GM18907 (cell line): ENCODE measurements around the gene NECAB3.

Experiments
- ATAC-seq: cut with Tn5 transposase; IDR thresholded peaks from one replicate; pipeline ENCODE4 v1.9.1; 2021; ENCODE audit warnings: mild to moderate bottlenecking, moderate library complexity; ENCODE audit not compliant: unreplicated experiment

NECAB3 gene

DNA sequence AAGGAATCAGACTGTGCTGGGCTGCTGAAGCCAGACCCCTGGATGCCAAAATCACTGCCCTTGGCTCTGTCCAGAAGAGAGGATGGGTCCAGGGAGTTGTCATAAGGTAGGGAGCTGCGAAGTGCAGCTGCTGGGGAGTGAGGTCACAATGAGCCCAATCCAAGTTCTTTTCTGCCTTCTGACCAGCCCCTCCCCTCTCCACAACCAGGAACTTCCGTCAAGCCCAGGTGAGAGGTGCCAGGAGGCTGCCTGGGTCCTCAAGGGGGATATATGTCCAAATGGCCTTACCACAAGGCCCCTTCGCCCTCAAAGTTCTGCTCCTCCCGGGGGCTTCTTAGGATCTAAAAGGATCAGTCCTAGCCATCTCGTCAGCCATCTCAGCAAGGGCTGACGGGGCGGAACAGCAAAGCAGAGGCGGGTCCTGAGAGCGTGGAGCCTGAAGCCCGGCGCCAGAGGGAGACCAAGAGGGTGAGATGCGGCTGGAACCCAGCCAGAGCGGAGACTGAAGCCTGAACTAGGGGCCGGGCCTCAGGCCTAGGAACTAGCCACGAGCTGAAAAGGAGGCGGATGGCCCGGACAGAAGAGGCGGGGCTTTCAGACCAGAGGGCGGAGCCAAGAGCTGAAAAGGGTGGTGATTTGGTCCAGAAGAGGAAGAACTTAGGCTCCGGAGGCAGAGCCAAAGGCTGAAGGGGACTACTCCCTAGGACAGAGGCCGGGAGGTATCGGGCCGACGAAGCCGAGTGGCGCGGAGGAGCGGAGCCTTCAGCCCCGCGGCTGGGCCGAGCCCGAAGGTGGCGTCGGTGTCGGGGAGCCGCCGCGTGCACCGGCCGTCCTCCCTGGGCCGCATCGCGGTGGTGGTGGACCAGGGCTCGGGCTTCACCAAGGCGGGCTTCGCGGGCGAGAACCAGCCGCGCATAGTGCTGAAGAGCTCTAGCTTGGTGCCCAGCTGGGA lies 7.7 kb downstream of the NECAB3 start, which contains the start of gene ACTL10:
Gene ACTL10, plus strand, starts transcription at position 651 of the 952 bp plus-strand sequence. CDS start 555 bp downstream, outside the sequence.
- peak; percentile 59 for ATAC-seq

DNA sequence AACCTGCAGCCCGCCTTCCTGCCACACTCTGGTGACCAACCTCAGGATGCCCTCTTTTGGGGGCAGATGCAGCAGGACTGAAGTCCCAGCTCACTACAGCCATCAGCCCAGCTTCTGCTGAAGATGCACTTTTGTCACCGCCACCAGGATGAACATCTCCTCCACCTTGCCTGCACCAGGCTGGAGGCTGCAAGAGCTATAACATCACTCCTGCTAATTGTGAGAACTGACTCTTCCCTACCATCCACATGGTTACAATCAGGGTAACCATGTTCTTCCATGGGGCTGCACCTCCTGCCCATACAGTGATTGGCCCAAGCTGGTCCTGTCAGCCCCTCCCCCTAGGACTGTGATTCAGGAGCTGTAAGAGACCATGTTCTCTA lies 9.5 kb downstream of the NECAB3 start:
- ATAC-seq = no peak

DNA sequence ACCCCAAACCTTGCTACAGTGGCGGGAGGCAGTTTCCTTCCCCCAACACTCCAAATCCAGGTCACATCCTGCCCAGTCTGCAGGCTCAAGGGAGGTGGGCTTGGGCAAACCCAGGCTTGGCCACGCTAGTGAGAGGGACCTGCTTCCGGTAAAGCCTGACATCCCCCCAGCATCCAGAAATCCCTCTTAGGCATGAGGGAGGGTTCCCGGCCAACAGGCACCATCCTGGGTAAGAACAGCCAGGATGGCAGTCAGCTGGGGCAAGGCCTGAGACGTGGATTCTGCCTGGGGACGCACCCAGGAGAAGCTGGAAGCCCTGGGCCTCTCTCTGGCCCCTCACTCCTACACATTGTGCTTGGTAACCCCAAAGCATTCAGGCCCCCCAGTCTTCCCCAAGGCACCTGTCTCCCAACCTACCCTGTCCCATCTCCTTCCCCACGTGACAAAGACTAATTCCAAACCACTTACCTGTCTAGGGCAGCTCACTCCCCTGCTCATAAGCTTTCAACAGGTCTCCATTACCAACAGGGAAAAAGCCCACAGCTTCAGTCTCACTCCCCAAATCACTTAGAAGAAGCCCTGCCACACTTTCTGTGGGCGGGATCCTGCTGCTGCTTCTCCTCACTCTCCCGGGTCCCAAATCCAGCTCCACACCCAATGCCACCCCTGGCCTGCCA lies 10.0 kb downstream of the NECAB3 start:
- no peak for ATAC-seq

DNA sequence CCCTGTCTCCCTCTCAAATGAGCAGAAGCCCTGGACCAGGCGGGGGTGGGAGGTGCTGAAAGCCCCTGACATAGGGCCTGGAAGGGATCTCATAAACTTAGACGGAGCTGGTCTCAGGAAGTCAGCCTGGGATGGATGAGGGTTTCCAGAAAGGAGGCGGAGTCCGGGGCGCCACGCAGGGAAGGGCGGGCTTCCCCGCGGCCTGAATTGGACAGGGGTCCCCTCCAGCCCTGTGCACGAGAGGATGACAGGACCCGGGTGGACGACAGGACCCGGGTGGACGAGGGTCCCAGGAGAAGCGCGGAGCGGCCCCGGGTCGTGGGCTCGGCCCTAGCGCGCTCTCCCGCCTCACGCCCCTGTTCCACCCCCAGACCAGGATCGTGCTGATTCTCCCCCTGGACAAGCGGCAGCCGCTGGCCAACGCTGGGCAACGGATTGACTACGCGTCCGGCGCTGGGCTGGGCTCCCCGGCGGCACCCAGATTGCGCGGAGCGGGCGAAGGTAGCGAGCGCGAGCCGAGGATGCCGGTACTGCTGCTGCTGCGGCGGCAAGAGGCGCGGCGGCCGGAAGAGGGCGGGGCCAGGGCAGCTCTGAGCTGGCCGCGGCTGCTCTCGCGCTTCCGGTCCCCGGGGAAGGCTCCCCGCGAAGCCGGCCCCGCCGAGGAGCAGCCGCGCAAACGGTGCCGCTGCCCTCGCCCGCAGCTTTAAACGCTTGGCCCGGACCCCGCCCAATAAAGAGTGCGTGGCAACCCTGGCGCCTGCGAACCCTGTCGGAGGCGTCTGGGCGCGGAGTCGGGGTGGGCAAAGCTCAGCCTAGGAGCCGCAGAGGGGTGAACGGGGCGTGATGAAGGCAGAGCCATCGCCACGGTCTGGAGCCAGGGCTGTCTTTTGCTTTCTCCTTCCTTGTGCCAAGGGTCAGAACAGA lies 10.8 kb downstream of the NECAB3 start:
- ATAC-seq = peak; percentile 43

DNA sequence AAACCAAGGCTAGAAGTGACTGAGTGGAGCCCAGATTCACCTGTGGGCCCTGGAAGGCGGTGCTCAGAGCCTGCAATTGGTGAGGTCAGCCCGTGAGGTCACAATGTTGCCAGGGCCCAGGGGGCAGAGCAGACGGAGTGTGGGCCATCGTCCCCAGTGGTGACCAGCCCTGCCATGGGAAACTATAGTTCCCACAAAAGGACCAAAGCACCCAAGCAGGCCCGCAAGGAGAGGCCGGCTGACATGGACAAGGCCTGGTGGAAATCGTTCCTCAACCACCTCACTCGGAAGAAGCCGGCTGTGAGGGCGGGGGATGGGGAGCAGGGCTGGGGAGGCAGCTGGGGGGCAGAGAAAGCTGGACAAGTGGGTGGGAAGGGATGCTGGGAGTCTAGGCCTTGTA lies 12.1 kb downstream of the NECAB3 start, which contains the start of gene C20orf144:
Gene C20orf144, plus strand, starts transcription at position 156 of the 400 bp plus-strand sequence. Its CDS starts 19 bp downstream, at position 175.
- ATAC-seq = no peak

DNA sequence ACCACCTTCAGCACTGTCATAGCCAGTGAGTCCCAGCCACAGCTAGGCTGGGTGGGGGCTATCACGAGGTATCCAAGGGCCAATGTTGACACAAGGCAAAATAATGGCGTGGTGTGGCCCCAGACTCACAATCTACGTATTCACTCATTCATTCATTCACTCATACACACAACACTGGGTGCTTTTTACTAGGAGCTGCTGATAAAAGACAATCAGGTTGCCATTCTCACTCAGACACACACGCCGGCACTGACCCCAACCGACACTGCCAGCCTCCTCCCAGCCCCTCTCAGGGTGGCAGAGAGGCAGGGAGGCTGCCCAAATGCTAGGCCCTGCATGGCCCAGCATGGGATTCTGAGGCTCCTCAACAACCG lies 13.6 kb downstream of the NECAB3 start:
- no peak for ATAC-seq

DNA sequence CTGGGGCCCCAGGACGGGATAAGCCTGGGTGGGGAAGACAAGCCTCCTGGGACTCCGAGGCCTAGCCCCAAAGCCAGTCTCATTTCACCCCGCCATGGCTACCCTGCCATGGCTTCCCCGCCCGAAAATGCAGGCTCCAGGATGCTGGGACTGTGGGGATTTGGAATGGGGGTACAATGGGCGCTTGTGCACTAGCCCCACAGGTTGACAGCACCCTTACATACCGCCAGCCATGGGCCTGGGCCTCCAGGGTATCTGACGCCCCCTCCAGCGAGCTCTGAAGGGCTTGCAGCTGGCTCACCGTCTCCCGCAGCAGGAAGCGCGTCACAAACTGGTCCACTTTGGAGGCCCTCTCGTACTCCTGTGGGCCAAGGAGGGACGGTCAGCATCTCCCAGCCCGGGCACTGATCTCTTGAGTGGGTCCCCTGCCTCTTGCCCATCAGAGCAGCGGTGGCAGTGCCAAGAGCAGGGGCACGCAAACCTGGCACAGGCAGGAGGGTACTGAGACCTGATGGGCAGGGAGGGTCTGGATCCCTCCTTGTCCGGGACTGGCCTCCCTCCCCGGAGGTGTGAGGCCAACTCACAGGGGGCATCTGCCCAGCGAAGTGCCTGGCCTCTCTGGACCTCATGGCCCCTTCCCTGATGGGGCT lies 14.1 kb downstream of the NECAB3 start:
- ATAC-seq = no peak

- no peak for ATAC-seq
These were observed 14.7 kb downstream of the NECAB3 start for GRCh38 chr20:33659341-33660034.

DNA sequence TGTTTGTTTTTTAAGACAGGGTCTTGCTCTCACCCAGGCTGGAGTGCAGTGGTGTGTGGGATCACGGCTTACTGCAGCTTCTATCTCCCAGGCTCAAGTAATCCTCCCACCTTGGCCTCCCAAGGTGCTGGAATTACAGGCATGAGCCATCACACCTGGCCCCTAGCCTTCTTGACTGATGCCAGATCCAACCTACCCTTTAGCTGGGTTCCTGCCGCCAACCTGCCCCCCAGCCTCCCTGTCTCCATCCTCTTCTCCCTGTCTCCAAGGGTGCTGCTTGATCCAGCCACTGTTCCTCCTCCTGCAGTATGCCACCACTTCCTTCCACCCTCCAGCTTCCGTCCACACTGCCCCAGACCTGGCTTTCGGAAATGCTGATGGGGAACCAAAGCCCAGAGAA lies 15.3 kb downstream of the NECAB3 start:
- no peak for ATAC-seq

GRCh38 chr20:33658510-33658909 lies 15.7 kb downstream of the NECAB3 start:
- ATAC-seq = no peak

DNA sequence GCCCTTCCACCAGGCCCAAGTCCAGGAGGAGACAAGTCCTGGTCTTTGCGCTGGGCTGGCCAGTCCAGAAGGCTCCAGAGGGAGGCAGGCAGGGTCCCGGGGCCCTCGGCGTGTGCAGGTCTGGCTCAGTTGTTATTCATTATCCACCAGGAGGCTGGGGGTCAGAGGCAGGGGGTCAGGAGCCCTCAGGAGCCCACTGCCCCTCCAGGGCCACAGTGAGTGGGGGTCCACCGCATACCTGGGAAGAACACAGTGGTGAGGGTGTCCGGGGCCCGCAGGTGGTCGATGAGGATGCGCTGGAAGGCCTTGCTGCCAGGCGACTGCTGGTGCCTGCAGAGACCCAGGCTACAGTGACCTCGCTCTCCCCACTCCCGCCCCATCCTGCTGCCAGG lies 16.5 kb downstream of the NECAB3 start:
- no peak for ATAC-seq

DNA sequence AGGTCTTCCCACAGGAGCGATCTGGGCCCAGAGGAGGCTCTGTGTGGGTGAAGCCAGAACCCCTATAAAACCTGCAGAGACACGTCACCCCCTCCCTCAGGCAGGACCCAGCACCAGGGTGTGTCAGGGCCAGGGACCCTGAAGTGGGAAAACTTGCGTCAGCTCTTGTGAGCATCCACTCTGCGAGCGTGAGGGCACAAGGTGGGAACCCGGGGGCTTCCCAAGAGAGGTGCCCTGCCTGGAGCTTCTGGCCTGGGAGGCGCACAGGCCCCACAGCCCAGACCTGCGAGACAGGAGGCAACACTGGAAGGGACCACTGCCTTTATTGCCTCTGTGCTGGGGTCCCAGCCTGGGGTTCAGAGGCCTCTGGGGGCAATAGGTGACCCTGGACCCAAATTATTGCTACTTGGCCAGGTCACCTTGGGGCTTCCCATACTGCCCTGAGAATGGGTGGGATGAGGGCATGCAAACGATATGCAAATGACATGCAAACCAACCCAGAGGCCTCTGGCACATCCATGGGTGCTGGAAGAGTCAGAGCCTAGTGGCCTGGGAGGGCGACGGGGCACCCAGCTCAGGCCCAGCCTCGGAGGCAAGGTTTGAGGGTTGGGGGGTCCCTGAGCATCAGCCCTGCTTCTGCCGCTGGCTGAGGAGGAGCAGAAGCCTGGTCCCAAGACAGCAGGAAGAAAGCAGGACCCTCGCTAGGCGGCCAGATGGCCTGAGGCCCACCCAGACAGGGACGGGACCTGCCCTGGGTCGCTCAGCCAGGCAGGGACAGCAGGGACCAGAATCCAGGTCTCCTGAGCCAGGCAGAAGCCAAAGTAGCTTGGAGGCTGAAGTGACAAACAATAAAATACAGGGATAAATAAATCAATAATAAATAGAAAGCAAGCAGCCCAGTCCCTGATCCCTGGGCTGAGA lies 17.2 kb downstream of the NECAB3 start:
- no peak for ATAC-seq

DNA sequence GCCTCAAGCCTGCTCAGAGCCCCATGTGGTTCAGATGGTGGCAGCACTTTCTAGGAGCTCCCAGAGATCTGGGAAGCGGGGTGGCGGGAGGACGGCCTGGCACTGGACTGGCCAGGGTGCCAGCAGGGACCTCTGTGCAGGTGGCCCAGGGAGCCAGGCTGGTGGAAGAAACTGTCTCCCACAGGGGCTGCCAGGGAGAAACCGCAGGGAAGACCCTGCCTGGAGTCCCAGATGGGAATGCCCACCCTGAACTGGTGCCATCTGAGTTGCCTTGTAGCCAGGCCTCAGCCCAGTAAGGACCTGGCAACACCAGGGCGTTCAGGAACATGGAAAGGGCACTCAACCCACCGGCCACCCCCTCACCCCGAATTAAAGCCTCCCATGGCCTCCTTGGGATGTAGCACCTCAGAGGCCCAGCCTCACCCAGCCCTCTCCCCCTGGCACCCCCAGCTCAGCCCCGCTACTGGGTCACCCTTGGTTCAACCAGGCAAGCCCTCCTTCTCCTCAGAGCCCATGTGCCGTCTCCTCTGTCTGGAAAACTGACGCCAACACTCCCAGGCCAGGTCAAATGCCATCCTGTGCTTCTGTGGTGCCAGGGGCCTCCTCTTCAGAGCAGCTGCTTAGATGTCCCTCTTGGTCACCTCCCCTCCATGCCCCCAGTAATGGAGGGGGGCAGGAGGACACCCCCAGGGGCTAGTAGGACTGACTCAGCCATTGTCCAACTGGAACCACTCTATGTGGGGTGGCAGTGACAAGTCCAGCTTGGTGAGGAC lies 18.0 kb downstream of the NECAB3 start:
- ATAC-seq = no peak

DNA sequence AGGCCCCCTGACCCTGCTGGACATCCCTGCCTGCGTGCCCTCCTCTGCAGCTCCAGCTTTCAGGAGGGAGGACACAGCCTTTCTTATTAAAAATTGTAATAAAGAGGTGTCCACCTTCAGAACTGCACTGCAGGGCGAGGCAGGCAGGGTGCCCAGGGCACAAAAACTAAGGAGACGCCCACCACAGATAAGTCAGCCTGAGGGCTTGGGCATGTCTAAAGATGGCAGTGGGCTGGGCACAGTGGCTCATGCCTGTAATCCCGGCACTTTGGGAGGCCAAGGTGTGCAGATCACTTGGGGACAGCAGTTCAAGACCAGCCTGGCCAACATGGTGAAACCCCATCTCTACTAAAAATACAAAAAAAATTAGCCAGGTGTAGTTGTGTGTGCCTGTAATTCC lies 19.1 kb downstream of the NECAB3 start:
- no peak for ATAC-seq

- ATAC-seq = no peak
These were observed 19.5 kb downstream of the NECAB3 start for GRCh38 chr20:33654680-33655161.

- ATAC-seq = no peak
These were observed 20.2 kb downstream of the NECAB3 start for GRCh38 chr20:33653900-33654596.

- ATAC-seq = no peak
These were observed 20.9 kb downstream of the NECAB3 start for GRCh38 chr20:33653218-33653899.
